ENCODE data around the gene USP34. TPM values are rescaled to one million over a fixed set of nuclear protein-coding genes. Genes with fewer than 3 reads are reported as not detected.

Gene USP34
- total RNA-seq, 1 donor from 2014 or later = 83.2 TPM

DNA sequence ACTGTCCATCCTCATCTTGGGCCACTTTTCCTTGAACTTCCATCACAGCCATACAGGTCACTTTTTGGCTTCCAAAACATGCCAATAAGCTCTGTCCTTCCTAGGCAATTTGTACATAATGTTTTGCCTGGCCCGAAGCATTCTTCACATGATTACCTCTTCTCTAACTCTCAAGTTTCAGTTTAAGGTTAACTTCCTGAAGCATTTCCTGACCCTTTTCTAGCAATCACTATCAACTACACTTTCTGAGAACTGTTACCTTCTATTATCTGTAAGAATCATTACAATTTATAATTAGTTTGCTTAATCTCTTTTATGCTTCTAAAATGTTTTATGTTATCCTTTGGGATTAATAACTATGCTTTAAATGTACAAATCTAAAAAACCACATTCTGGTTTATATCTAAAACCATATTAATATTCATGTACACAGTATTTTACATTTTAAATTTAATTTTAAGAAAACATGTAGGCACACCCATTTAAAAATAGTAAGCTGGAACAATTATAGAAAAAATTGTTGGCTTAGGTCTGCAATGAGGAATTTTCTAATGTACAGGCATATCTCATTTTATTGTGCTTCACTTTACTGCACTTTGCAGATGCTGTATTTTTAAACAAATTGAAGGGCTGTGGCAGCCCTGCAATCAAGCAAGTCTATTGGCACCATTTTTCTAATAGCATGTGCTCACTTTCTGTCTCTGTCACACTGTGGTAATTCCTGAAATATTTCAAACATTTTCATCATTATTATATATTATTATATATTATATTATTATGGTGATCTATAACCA, 232.5 kb downstream of the USP34 start:
- TF ChIP-seq, protein P1, sequence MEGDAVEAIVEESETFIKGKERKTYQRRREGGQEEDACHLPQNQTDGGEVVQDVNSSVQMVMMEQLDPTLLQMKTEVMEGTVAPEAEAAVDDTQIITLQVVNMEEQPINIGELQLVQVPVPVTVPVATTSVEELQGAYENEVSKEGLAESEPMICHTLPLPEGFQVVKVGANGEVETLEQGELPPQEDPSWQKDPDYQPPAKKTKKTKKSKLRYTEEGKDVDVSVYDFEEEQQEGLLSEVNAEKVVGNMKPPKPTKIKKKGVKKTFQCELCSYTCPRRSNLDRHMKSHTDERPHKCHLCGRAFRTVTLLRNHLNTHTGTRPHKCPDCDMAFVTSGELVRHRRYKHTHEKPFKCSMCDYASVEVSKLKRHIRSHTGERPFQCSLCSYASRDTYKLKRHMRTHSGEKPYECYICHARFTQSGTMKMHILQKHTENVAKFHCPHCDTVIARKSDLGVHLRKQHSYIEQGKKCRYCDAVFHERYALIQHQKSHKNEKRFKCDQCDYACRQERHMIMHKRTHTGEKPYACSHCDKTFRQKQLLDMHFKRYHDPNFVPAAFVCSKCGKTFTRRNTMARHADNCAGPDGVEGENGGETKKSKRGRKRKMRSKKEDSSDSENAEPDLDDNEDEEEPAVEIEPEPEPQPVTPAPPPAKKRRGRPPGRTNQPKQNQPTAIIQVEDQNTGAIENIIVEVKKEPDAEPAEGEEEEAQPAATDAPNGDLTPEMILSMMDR (IDR thresholded peaks at IDR 0.05; ENCODE audit: insufficient read depth, low read length, severe bottlenecking) = no peak
- no peak for FAIRE-seq
- no peaks in the 10 kb centered on the region for H3K27me3 ChIP-seq (ENCODE audit: control insufficient read depth, insufficient read depth, low read length)
- H3K36me3 ChIP-seq (ENCODE audit: control insufficient read depth, insufficient read depth, low read length) = peaks cover 3% of the 10 kb centered on the region
- no peak for DNase-seq (ENCODE audit: low read depth)
- no peak overlapping the region for H3K4me3 ChIP-seq (ENCODE audit: low read depth, low read length)

DNA sequence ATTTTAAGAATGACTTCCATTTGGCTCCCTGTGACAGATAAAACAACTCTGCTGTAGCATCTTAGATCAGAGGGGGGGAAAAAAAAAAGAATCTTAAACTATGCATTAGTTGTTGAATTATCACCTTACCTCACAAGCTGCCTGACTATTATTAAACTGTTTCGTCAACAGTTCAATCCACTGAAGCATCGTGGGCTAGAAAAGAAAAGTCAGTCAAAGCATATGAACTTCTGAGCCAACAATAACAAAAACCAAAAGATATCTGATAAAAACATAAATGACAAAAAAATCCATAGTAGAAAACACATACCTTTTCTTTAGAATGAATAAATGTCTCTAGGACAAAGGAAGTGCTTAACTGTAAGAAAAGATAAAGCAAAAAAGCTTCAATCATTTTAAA, 235.2 kb downstream of the USP34 start:
- TF ChIP-seq, protein P1 (IDR thresholded peaks at IDR 0.05; ENCODE audit: insufficient read depth, low read length, severe bottlenecking) = no peak
- no peak overlapping the region for H3K4me3 ChIP-seq (ENCODE audit: low read depth, low read length)
- no peak for FAIRE-seq
- no peaks in the 10 kb centered on the region for H3K27me3 ChIP-seq (ENCODE audit: control insufficient read depth, insufficient read depth, low read length)
- H3K36me3 ChIP-seq (ENCODE audit: control insufficient read depth, insufficient read depth, low read length) = peaks cover 2% of the 10 kb centered on the region
- DNase-seq (ENCODE audit: low read depth) = no peak

DNA sequence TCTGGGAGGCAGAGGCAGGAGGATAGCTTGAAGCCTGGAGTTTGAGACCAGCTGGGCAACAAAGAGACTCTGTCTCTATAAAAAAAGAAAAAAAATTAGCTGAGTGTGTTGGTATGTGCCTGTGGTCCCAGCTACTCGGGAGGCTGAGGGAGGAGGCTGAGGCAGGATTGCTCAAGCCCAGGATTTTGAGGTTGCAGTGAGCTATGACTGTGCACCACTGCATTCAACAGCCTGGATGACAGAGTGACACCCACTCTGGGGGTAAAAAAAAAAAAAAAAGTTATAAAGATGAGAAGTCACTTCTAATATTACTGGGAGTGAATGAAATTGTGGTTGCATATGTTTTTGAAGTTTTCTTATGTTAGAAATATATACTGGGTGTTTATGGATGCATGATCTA, 237.3 kb downstream of the USP34 start:
- Histone ChIP-seq H3K4me3 (ENCODE audit: low read depth, low read length) (no peak overlapping the region), H3K36me3 (ENCODE audit: control insufficient read depth, insufficient read depth, low read length) (no peaks in the 10 kb centered on the region), H3K27me3 (ENCODE audit: control insufficient read depth, insufficient read depth, low read length) (no peaks in the 10 kb centered on the region)
- no peak for DNase-seq (ENCODE audit: low read depth)
- TF ChIP-seq, protein P1 (IDR thresholded peaks at IDR 0.05; ENCODE audit: insufficient read depth, low read length, severe bottlenecking) = no peak
- no peak for FAIRE-seq

DNA sequence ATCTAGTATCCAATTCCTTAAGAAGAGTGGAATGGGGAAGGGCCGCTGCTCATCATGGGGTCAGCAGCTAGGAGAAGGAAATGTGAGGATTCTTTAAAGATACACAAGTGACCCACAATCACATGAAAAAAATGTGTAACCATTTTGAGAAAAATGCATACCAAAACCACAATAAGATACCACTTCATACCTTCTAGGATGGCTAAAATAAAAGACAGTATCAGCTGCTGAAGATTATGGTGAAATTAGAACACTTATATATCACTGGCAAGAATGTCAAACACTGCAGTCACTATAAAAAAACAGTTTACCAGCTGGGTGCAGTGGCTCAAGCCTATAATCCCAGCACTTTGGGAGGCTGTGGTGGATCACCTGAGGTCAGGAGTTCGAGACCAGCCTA, 241.0 kb downstream of the USP34 start:
- DNase-seq (ENCODE audit: low read depth) (no peak), FAIRE-seq (no peak)
- Histone ChIP-seq H3K27me3 (ENCODE audit: control insufficient read depth, insufficient read depth, low read length) (no peaks in the 10 kb centered on the region), H3K4me3 (ENCODE audit: low read depth, low read length) (no peak overlapping the region), H3K36me3 (ENCODE audit: control insufficient read depth, insufficient read depth, low read length) (peaks cover 5% of the 10 kb centered on the region)
- TF ChIP-seq, protein P1 (IDR thresholded peaks at IDR 0.05; ENCODE audit: insufficient read depth, low read length, severe bottlenecking) = no peak

DNA sequence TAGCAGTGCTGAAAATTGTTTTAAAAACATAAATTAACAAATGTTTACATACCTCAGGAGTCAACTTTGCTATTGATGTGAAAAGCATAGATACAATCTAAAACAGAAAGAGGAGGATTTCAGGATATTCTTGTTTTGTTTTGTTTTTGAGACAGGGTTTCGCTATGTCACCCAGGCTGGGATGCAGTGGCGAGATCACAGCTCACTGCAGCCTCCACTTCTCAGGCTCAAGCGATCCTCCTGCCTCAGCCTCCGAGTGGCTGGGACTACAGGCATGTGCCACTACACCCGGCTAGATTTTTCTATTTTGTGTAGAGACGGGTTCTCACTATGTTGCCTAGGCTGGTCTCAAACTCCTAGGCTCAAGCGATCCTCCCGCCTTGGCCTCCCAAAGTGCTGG, 248.3 kb downstream of the USP34 start:
- no peak for FAIRE-seq
- peaks cover 6% of the 10 kb centered on the region for H3K36me3 ChIP-seq (ENCODE audit: control insufficient read depth, insufficient read depth, low read length)
- no peaks in the 10 kb centered on the region for H3K27me3 ChIP-seq (ENCODE audit: control insufficient read depth, insufficient read depth, low read length)

More for the DNA sequence above, 248.3 kb downstream of the USP34 start:
- TF ChIP-seq, protein P1 (IDR thresholded peaks at IDR 0.05; ENCODE audit: insufficient read depth, low read length, severe bottlenecking) = no peak
- H3K4me3 ChIP-seq (ENCODE audit: low read depth, low read length) = no peak overlapping the region
- no peak for DNase-seq (ENCODE audit: low read depth)
